H1 (cell line): ENCODE results near the gene PIWIL1. TPM values are rescaled to one million over a fixed set of nuclear protein-coding genes. Genes with fewer than 3 reads are reported as not detected.

ENCODE experiments used
- FOSL1 ChIP-seq: IDR thresholded peaks from 2 replicates; pipeline ENCODE4 v1.6.1; 2011; ENCODE audit warnings: mild to moderate bottlenecking, low read depth, low read length, moderate library complexity; ENCODE audit not compliant: insufficient read depth
- GTF2F1 ChIP-seq: IDR thresholded peaks from 2 replicates; pipeline ENCODE4 v1.6.1; 2012; ENCODE audit warnings: low read depth, low read length, improper control_type of control experiment, borderline replicate concordance
- KDM4A ChIP-seq: IDR thresholded peaks from one replicate; pipeline ENCODE4 v1.7.1; 2012; ENCODE audit warnings: low read depth, mild to moderate bottlenecking, moderate library complexity, low read length, inconsistent platforms; ENCODE audit not compliant: severe bottlenecking
- TCF12 ChIP-seq: IDR thresholded peaks from 2 replicates; pipeline ENCODE4 v1.6.1; 2011; ENCODE audit warnings: low read depth, mild to moderate bottlenecking, low read length
- polyA plus RNA-seq, 7 experiments: library from polyadenylated mRNA; depleted of rRNA in 3 of 7; stranded (reverse) in 5 of 7; unstranded in 2 of 7; fragments of >200 nt in 5 of 7; fragments of 200-250 nt in 2 of 7; gene quantifications; 1 replicate in 5 of 7; 2 replicates in 1 of 7; 4 replicates in 1 of 7; pipeline versions ENCODE4 v1.2.1 to v1.2.3, GENCODE V29; 2011 to 2013; ENCODE audit warnings: missing spikeins in 2 of 7, mixed read lengths in 2 of 7
- total RNA-seq: library from RNA; stranded (reverse); fragmentation: NEBNext Ultra II Directional; extraction: Animal tissue kit (Norgen Biotek cat#: 25700); gene quantifications from 2 replicates; pipeline ENCODE4 v1.2.1, GENCODE V29; 2021

The PIWIL1 gene
- total and polyA plus RNA-seq, 2 of the 8 experiments (the other 6 are each of a cell fraction or from before 2014, with no cell fraction given), result not detected

- TF ChIP-seq TCF12 (no peak), FOSL1 (no peak), GTF2F1 (no peak), KDM4A (no peak)
Observed at GRCh38 chr12:130347588-130347987, 9.9 kb downstream of the PIWIL1 start (continued).
